ENCODE measurements around the gene MAST3.
A peak's percentile ranks its signal among the peaks of the same experiment; 100 is the strongest.

Gene MAST3

DNA sequence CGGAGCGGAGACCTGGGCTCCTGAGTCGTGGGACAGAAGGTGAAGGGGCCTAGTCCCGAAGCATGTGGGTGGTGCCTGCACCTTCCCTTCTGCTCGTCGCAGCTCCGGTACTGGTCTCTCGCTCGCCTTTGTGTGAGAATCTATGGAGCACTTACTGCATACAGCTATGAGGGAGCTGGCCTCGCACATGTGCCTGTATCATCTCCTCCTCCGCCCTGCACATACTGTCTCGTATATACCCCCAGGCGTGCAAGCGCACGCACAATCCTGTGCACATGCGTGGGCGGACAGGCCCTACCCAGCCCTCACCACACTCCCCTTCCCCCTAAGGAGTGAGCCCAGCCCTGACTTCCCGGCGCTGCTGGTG, 64.0 kb downstream of the MAST3 start:
- no peak for DNase-seq

DNA sequence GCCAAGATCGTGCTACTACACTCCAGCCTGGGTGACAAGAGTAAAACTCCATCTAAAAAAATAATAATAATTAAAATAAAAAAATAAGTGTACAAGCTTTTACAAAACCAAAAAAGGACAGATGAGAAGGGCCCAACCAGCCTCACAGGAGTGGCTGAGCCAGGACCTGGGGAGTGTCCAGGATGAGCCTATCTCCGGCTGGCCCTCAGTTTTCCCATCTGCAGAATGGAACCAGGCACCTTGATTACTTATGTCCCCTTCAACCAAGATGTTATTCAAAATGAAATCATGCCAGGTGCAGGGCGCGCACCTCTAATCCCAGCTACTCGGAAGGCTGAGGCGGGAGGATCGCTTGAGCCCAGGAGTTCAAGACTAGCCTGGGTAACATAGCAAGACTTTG, 66.5 kb downstream of the MAST3 start:
- no peak for DNase-seq

DNA sequence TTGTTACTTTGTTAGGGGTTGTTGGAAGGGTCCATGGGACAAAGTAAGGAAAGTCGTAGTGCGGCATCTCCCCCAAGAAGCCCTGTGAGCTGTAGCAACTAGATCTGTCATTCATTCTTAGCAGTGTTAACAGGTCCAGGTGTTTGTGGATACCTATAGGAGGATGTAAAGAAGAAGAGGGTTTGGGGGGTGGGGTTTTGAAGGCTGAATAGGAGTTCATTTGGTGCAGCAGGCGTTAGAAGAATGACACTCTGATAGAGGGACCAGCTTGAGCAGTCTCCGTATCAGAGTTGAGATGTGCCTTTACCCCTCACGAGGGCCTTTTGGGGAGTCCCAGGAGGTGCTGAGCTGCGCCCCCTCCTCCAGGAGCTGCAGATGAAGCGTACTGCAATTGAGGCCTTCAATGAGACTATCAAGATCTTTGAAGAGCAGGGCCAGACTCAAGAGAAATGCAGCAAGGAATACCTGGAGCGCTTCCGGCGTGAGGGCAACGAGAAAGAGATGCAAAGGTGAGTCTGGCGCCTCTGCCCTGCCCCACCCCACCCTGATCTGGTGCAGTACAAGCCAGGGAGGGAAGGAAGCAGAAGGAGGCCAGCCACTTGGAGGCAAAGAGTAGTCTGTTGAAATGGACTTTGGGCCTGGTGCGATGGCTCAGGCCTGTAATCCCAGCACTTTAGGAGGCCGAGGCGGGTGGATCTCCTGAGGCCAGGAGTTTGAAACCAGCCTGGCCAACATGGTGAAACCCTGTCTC, 68.4 kb downstream of the MAST3 start:
- no peak for DNase-seq

DNA sequence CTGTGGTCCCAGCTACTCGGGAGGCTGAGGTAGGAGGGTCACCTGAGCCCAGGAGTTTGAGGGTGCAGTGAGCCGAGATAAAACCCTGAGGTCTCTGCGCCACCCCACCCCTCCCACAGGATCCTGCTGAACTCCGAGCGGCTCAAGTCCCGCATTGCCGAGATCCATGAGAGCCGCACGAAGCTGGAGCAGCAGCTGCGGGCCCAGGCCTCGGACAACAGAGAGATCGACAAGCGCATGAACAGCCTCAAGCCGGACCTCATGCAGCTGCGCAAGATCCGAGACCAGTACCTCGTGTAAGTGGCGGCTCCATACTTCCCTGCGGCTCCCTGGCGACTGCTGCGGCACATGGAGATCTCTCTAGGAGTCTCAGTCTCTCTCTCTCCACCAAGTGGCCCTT, 69.4 kb downstream of the MAST3 start:
- no peak for DNase-seq

DNA sequence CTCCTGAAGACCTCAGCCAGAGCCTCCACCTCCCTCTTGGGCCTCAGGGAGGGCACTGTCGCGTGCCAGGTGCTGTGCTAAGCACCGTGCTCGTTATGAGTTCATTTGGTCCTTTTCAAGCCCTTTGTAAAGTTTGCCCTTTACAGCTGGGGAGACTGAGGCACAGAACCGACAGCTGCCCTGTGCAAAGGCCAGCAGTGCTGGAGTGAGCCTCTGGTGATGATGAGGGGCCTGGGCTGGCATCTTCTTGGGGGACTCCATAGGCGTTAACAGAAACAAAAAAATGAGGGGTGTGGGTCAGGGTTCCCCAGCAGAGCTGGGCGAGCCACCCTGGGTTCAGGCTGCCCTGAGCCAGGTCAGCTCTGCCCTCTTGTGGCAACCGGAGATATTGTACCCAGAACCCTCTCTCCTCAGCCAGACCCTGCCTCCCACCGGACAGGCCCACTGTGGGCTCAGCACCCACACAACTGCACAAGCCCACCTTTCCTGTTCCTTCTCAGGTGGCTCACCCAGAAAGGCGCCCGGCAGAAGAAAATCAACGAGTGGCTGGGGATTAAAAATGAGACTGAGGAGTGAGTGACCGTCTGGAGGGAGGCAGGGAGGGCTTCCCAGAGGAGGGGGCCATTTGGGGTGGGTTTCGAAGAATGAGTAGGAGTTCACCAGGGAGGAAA, 70.5 kb downstream of the MAST3 start:
- DNase-seq: peak; percentile 71

DNA sequence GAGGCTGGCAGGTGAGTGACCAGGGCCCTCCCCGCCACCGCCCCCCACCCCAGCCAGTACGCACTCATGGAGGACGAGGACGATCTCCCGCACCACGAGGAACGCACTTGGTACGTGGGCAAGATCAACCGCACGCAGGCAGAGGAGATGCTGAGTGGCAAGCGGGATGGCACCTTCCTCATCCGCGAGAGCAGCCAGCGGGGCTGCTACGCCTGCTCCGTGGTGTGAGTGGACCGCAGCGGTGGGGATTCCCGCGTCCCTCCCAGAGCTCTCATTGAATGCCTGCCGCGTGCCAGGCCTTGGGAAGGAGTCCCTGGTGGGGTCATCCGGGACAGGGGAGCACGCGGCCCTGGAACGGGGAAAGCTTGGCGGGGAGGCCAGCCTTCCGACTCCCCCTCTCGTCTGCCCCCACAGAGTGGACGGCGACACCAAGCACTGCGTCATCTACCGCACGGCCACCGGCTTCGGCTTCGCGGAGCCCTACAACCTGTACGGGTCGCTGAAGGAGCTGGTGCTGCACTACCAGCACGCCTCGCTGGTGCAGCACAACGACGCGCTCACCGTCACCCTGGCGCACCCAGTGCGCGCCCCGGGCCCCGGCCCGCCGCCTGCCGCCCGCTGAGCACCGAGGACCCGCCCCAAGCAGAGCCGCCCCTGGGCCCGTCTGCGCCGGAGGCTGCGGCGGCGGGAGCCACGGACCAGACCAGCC, 71.2 kb downstream of the MAST3 start:
- DNase-seq: no peak

DNA sequence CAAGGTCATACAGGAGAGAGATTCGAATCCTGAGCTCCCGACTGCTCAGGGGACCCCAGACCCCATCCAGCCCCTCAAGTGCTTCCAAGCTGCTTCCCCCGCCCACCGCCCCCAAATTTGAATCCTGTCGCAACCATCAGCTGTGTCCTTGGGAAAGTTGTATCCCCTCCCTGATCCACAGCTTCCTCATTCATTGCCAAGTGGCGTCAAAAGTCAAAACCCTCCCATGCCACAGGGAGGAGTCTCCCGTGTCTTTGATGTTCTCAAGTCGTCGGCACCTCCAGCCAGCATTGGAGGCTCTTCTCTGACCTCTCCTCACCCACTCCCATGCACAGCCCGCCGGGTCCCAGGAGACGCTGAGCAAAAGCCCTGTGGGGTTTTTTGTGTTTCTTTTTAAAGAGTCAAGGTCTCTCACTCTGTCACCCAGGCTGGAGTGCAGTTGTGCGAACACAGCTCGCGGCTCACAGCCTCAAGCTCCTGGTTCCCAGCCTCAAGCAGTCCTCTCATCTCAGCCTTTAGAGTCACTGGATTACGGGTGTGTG, 73.2 kb downstream of the MAST3 start:
- peak; percentile 32 for DNase-seq

DNA sequence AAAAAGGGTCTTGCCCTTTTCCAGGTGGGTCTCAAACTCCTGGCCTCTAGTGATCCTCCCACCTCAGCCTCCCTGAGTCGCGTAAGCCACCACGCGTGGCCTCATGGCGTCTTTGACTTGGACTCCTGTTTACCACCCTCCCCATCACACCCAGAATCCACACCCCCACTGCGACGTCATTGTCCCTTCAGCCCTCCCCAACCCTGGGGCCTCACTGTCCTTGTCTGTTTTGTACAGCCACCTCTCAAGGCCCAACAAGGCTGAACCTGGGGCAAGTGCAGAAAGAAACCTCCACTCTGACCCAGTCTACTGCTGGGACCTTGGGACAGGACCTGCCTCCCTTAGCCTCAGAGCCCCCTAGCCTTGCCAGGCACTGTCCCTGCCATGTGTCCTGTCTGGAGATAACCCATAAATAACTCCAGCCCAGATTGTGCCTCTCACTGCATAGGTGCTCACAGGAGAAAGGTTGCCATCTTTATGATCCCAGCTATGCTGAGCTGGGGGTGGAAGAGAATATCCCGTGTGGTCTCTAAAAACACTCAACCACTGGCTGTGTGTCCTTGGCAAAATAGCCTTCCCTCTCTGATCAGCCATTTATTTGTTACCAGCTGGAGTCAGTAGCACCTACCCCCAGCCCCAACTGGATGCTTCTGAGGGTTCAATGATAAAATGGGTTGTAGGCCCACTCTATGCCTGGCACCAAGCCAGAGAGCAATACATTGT, 74.2 kb downstream of the MAST3 start:
- no peak for DNase-seq

DNA sequence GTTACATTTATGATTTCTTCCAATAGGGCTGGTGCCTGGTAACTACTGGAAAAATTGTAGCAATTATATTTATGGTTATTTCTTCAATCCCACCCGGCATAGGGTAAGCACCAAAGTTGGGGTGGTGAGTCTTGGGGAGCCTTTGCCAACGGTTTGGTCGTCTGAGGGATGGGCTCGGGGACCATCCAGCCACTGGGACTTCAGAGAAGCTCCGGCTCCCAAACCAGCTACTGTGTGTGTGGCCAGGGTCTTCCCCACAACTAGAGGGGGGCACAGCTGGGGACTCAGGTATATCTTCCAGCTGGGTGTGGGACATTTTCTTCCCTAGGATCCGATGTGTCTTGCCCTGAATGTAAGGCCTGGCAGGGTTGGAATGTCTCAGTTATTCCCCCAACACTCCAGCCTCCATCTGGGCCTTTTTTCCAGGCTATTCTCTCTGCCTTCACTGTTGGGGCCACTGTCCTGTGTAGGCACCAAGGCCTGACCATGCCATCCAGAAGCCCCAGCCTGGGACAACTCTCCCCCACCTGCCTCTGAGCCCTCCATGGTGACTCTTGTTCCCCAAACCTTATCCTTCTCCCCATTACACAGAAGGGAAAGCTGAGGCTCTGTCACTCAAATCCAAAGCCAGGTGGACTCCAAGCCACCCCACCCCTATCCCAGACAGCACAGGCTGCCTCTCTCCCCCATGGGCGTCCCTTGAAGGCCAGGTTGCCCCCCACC, 74.9 kb downstream of the MAST3 start:
- DNase-seq: no peak

DNA sequence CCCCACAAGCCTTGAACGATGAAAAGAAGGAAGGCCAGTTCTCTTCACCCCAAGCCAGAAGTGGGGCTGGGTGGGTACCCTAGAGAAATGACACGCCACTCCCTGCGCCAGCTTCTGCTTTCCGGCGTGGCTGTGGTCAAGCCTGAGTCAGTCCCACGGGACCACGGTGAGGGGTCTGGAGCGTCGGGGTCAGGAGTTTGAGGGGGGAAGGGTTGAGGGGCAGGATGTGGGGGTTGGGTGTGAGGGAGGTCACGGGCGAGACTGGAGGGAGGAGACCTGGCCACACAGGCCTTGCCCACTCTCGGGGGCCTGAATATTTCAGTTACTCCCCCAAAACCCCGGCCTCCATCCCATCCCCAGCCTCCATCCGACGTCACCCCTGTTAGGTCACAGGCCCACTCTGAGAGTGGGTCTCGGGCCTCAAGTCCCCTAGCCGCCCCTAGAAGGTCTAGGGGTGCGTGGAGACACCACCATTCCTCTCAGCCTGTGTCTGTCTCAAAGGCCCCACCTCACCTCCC, 75.5 kb downstream of the MAST3 start:
- DNase-seq: peak; percentile 41

DNA sequence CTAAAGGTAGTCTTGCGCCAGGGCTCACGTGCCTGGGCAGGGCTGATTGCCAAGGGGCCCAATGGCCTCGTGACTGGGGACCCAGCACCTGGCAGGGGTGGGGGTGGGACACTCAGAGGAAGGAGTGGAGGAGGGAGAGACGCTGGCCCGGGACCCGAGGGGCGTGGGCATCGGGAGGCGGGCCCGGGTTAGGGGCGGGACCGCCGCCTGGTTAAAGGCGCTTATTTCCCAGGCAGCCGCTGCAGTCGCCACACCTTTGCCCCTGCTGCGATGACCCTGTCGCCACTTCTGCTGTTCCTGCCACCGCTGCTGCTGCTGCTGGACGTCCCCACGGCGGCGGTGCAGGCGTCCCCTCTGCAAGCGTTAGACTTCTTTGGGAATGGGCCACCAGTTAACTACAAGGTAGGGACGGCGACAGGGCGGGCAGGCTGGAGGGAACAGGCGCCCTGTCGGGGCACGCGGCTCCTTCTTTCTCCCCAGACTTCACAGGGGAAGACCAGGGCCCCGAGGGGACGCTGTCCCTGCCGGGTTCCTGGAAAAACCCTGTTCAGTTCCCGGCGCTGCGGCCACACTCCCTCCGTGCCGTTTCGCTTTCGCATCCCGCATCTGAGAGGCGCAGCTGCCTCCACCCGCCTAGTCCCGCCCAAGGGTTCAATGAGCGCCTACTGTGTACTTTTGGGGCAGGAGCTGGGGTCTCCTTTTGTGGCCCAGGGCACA, 76.2 kb downstream of the MAST3 start, which contains the start of gene IFI30:
TSS of gene IFI30 (plus strand) at position 242 of the 717 bp plus-strand sequence. CDS start at position 271, 29 bp downstream.
- peak; percentile 70 for DNase-seq

DNA sequence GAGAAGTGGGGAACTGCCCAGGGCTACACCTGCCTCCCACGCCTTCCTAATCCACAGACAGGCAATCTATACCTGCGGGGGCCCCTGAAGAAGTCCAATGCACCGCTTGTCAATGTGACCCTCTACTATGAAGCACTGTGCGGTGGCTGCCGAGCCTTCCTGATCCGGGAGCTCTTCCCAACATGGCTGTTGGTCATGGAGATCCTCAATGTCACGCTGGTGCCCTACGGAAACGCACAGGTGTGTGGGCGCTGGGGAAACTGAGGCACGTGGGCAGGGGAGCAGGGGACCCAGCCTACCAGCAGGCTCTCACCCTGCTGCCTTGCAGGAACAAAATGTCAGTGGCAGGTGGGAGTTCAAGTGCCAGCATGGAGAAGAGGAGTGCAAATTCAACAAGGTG, 77.4 kb downstream of the MAST3 start:
- no peak for DNase-seq

DNA sequence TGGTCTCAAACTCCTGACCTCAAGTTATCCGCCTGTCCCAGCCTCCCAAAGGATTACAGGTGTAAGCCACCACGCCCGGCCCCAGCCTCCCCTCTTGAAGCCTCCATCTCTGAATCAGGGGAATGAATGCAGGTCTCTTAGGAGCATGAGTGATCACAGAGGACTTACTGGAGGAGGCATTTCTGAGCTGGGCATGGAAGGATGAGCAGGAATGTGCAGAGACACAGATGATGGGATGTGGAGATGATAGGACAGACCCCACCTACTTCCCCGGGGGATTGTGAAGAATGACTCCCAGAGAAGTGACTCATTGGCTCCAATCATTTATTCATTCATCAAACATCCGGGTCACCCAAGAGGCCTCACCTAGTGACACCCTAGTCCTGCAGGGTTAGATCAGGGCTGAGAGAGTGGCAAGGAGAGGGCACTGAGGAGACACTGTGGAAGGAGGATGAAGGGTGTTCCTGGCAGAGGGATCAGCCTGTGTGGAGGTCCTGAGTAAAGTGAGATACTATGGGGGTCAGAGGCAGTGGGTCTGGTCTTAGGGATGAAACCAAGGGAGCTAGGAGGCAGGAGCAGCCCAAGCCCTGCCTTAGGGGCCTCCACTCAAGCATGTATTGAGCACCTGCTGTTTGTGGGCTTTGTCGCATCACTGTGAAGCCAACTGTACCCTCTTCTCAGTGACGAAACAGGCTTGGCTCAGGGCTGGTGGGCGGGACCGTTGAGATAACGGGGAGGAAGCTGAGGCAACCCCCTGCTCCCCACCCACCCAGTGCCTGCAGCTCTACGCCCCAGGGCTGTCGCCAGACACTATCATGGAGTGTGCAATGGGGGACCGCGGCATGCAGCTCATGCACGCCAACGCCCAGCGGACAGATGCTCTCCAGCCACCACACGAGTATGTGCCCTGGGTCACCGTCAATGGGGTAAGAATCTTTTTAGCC, 79.1 kb downstream of the MAST3 start:
- no peak for DNase-seq

DNA sequence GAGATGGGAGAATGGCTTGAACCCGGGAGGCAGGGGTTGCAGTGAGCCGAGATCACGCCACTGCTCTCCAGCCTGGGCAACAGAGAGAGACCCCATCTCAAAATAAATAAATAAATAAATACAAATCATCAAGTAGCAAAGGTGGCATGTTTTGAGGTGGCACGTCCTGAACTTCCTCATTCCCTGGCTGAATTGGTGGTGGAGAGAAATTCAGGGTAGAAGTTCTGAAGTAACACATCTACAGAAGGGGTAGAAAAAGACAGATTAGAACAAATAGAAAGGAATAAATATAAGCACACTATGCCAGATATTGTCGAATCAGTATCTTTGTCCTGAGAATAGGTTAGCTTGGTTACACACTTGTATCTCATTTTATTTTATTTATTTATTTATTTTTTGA, 82.4 kb downstream of the MAST3 start:
- no peak for DNase-seq

DNA sequence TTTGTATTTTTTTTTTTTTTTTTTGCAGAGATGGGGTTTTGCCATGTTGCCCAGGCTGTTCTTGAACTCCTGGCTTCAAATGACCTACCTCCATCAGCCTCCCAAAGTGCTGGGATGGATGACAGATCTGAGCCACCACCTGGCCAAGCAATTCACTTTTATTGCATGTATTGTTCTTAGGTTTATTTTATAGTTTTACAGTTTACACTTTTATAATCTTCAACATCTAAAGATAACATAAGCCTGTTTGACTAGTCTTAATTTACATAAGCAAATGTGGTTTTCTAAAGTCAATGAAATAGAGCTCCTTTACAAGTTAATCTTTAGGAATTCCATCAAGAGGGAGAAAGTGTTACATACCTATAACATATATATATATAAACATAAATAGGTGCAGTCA, 86.0 kb downstream of the MAST3 start:
- DNase-seq: no peak

DNA sequence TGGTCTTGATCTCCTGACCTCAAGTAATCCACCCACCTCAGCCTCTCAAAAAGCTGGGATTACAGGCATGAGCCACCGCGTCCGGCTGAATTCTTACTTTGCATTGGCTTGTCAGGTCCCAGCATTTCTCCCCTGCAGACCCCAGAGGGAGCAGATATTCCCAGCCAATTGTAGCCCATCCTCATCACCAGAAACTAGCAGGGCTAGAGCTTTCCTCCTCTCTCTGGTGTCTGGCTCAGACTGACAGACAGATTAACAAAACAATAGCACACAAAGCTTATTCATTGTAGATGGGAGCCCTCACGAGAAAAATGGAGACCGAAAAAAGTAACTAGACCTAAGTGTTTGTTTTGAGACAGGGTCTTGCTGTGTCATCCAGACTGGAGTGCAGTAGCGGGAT, 88.0 kb downstream of the MAST3 start:
- DNase-seq: no peak

DNA sequence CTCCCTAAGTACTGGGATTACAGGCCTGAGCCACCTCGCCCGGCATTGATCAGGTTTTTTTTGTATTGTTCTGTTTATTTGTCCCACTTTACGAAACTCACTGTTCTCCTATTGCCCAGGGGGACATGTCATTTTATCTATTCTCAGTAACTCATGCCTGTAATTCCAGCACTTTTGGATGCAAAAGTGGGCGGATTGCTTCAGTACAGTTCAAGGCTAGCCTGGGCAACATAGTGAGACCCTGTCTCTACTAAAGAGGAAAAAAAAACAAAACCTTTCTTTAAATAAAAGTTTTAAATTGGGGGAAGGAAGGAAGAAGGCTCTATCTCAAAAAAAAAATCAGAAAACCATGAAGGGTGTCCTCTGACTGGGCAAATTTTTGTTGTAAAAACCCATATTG, 92.7 kb downstream of the MAST3 start:
- no peak for DNase-seq

DNA sequence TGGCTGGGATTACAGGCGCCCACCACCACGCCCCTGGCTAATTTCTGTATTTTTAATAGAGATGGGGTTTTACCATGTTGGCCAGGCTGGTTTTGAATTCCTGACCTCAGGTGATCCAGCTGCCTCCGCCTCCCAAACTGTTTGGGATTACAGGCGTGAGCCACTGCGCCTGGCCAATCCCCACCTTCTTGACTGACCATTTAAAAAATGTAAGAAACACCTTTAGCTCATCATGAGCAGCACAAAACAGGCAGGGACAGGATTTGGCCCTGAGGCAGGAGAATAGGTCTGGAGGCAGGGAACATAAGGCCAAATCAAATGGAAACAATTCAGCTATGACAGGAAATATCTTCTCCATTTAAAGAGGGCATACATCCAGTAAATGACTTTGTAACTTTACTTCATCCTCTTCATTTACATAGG, 94.1 kb downstream of the MAST3 start:
- no peak for DNase-seq

DNA sequence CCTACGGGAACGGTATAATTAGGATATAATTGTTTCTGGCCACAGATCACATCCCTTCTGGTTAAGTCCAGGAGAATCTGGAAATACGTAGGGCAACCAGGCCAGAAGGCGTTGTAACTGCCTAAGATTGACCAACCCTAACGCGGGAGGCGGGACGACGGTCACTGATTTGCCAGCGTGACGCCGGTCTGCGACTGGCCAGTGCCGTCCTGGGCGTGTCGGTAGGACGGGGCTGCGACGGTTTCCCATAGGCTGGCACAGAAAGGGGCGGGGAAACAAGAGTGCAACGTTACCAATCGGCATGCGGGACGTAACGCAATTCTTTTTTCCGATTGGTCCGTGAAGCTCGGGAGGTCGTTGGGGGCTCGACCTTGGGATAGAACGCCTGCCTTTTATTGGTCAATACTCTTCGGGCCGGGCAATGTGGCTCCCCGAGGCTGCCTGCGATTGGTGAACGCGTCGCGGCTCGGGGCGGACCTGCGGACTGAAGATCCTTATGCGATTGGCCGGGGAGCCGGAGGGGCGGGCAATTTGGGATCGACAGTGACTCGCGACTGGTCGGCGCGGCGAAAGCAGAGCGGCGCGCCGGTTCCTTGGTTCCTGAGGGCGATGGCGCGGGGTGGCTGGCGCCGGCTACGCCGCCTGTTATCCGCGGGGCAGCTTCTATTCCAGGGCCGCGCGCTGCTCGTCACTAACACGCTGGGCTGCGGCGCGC, 95.3 kb downstream of the MAST3 start, which contains the start of gene MPV17L2:
TSS of gene MPV17L2 (plus strand) at position 546 of the 715 bp plus-strand sequence. CDS start at position 610, 64 bp downstream.
- peak; percentile 100 for DNase-seq

Measured in CD4-positive, alpha-beta T cell treated with Interleukin-17A for 1 hour (primary cell).